MCF 10A (cell line): Measurements from ENCODE around the gene IFT172. TPM values are rescaled to one million over a fixed set of nuclear protein-coding genes. Genes with fewer than 3 reads are reported as not detected.

ENCODE experiments used
- BruUV-seq: library from RNA; stranded (reverse); fragments of 400-500 nt; replicated peaks from 2 replicates; lab custom pipeline; 2021; lab: Mats Ljungman, UMichigan
- CTCF ChIA-PET: fragments of 300-600 bp; sonication (Branson Sonifier 250); formaldehyde crosslinking; extraction: SDS; loops from one replicate; lab custom pipeline; 2021; ENCODE audit warnings: antibody characterized with exemption, inconsistent platforms; lab: Yijun Ruan, JAX
- POLR2A ChIA-PET: fragments of 300-600, 350-650 bp; sonication (Branson Sonifier 250); formaldehyde crosslinking; extraction: SDS; loops from one replicate; lab custom pipeline; 2020; ENCODE audit warnings: antibody characterized with exemption, inconsistent platforms; lab: Yijun Ruan, JAX
- DNase-seq: peaks from one replicate; pipeline ENCODE4 v3.0.0-alpha.2; 2018; ENCODE audit not compliant: unreplicated experiment
- H3K27ac Mint-ChIP-seq: one replicate; pipeline ENCODE4 v1.8.0; 2022; ENCODE audit warnings: mild to moderate bottlenecking, low read depth, mixed read lengths; ENCODE audit not compliant: unreplicated experiment
- H3K27me3 Mint-ChIP-seq: one replicate; pipeline ENCODE4 v1.8.0; 2022; ENCODE audit warnings: mixed read lengths; ENCODE audit not compliant: insufficient read depth, unreplicated experiment
- H3K36me3 Mint-ChIP-seq: one replicate; pipeline ENCODE4 v1.8.0; 2022; ENCODE audit warnings: mild to moderate bottlenecking, moderate library complexity, mixed read lengths; ENCODE audit not compliant: insufficient read depth, unreplicated experiment
- H3K4me1 Mint-ChIP-seq: one replicate; pipeline ENCODE4 v1.8.0; 2022; ENCODE audit warnings: mixed read lengths; ENCODE audit not compliant: insufficient read depth, unreplicated experiment
- H3K4me3 Mint-ChIP-seq: one replicate; pipeline ENCODE4 v1.8.0; 2022; ENCODE audit warnings: mild to moderate bottlenecking, moderate library complexity, mixed read lengths; ENCODE audit not compliant: unreplicated experiment
- H3K9me3 Mint-ChIP-seq: one replicate; pipeline ENCODE4 v1.8.0; 2022; ENCODE audit warnings: mixed read lengths; ENCODE audit not compliant: unreplicated experiment
- CTCF ChIP-seq: fragments of 200-600 bp; IDR thresholded peaks from one replicate; pipeline ENCODE4 v1.8.0; 2022; ENCODE audit warnings: antibody characterized with exemption, mild to moderate bottlenecking; ENCODE audit not compliant: unreplicated experiment
- intact Hi-C: fragments of 100-400 bp; cut with micrococcal nuclease; formaldehyde crosslinking; loops from 2 replicates; pipeline ENCODE4 v1.14.1; 2022
- total RNA-seq: library from RNA; stranded (reverse); gene quantifications from 2 replicates; pipeline ENCODE4 v1.2.3, GENCODE V29; 2022

The IFT172 gene
- total RNA-seq, 1 experiment from 2014 or later = 22.3 TPM

GRCh38 chr2:27421660-27422250, 67.8 kb downstream of the IFT172 start:
- no peaks in the 10 kb centered on the region for H3K36me3 Mint-ChIP-seq
- POLR2A ChIA-PET = interaction anchor here (0.5 to 3.2 kb wide), 4 partner anchors 7 to 98 kb away, joined by 3 to 29 read pairs (median 6); partner anchors contain the start of genes NRBP1 and PPM1G
- CTCF ChIA-PET = no interaction called here
- no peak overlapping the region for H3K4me3 Mint-ChIP-seq
- no TSS peak for BruUV-seq
- no peak for DNase-seq
- intact Hi-C loops = no loop called here
- H3K9me3 Mint-ChIP-seq = no peaks in the 10 kb centered on the region
- no peak for TF ChIP-seq CTCF
- no peak overlapping the region for H3K27ac Mint-ChIP-seq
- H3K4me1 Mint-ChIP-seq = no peaks in the 10 kb centered on the region
- H3K27me3 Mint-ChIP-seq = no peaks in the 10 kb centered on the region

GRCh38 chr2:27420996-27421395, 68.5 kb downstream of the IFT172 start:
- no peak for DNase-seq
- CTCF ChIA-PET = interaction anchor here (0.6 kb wide), 1 partner anchor 1084 kb away, joined by 3 read pairs; no protein-coding TSS in a partner anchor
- POLR2A ChIA-PET = interaction anchor here (0.5 to 3.2 kb wide), 6 partner anchors 8 to 162 kb away, joined by 3 to 29 read pairs (median 4); partner anchors contain the start of genes NRBP1, PPM1G, ZNF512 and ZNF513
- intact Hi-C loops = no loop called here
- H3K27ac Mint-ChIP-seq = no peak overlapping the region
- no peaks in the 10 kb centered on the region for H3K4me1 Mint-ChIP-seq
- H3K4me3 Mint-ChIP-seq = no peak overlapping the region
- H3K36me3 Mint-ChIP-seq = no peaks in the 10 kb centered on the region
- BruUV-seq = no TSS peak
- TF ChIP-seq CTCF = no peak
- H3K27me3 Mint-ChIP-seq = no peaks in the 10 kb centered on the region
- H3K9me3 Mint-ChIP-seq = no peaks in the 10 kb centered on the region

GRCh38 chr2:27416151-27416550, 73.4 kb downstream of the IFT172 start:
- H3K27ac Mint-ChIP-seq = no peak overlapping the region
- CTCF ChIA-PET = no interaction called here
- no peaks in the 10 kb centered on the region for H3K4me1 Mint-ChIP-seq

More at GRCh38 chr2:27416151-27416550, 73.4 kb downstream of the IFT172 start:
- no peak for TF ChIP-seq CTCF
- Mint-ChIP-seq H3K36me3 (no peaks in the 10 kb centered on the region), H3K4me3 (no peak overlapping the region), H3K9me3 (no peaks in the 10 kb centered on the region), H3K27me3 (no peaks in the 10 kb centered on the region)
- intact Hi-C loops = no loop called here
- no peak for DNase-seq
- BruUV-seq = no TSS peak
- POLR2A ChIA-PET = no interaction called here
